Activated CD8-positive, alpha-beta T cell treated with anti-CD3 and anti-CD28 coated beads for 36 hours (primary cell): Measurements from ENCODE around the gene AOPEP. TPM values are rescaled to one million over a fixed set of nuclear protein-coding genes. Genes with fewer than 3 reads are reported as not detected.

Experiments
- ATAC-seq: fragments of 200-7000 bp; cut with Tn5 transposase; one replicate; pipeline ENCODE4 v1.10.0; 2021; ENCODE audit warnings: mild to moderate bottlenecking, moderate library complexity
- CTCF ChIA-PET: fragments of 350-600 bp; sonication (Branson Sonifier 250); formaldehyde crosslinking; loops from one replicate; lab custom pipeline; 2021; ENCODE audit warnings: antibody characterized with exemption; lab: Charles Lee
- POLR2A ChIA-PET: fragments of 350-600 bp; sonication (Branson Sonifier 250); formaldehyde crosslinking; loops from one replicate; lab custom pipeline; 2021; ENCODE audit warnings: antibody characterized with exemption; lab: Charles Lee
- DNase-seq: peaks from one replicate; pipeline ENCODE4 v3.0.0-alpha.2; 2020
- H3K27ac Mint-ChIP-seq: one replicate; pipeline ENCODE4 v1.8.0; 2021; ENCODE audit warnings: mild to moderate bottlenecking, mixed read lengths
- H3K27me3 Mint-ChIP-seq: one replicate; pipeline ENCODE4 v1.8.0; 2021; ENCODE audit warnings: mixed read lengths
- H3K36me3 Mint-ChIP-seq: one replicate; pipeline ENCODE4 v1.8.0; 2021; ENCODE audit warnings: low read depth, mixed read lengths
- H3K4me1 Mint-ChIP-seq: one replicate; pipeline ENCODE4 v1.8.0; 2021; ENCODE audit warnings: low read depth, mixed read lengths
- H3K4me3 Mint-ChIP-seq: one replicate; pipeline ENCODE4 v1.8.0; 2021; ENCODE audit warnings: mild to moderate bottlenecking, moderate library complexity, mixed read lengths
- H3K9me3 Mint-ChIP-seq: one replicate; pipeline ENCODE4 v1.8.0; 2021; ENCODE audit warnings: mixed read lengths
- intact Hi-C: fragments of 100-400 bp; cut with micrococcal nuclease; formaldehyde crosslinking; loops from one replicate; pipeline ENCODE4 v1.10.0; 2022
- total RNA-seq, 2 experiments: library from RNA; stranded (reverse); gene quantifications; one replicate each; pipeline ENCODE4 v1.2.3, GENCODE V29; 2021
- TF ChIP-seq, protein P1 (sequence below): fragments of 200-600 bp; IDR thresholded peaks from one replicate; pipeline ENCODE4 v1.8.0; 2022; ENCODE audit warnings: antibody characterized with exemption, mild to moderate bottlenecking

Gene AOPEP
- total RNA-seq, 2 experiments from 2014 or later = 7.1 to 8.7 TPM

DNA sequence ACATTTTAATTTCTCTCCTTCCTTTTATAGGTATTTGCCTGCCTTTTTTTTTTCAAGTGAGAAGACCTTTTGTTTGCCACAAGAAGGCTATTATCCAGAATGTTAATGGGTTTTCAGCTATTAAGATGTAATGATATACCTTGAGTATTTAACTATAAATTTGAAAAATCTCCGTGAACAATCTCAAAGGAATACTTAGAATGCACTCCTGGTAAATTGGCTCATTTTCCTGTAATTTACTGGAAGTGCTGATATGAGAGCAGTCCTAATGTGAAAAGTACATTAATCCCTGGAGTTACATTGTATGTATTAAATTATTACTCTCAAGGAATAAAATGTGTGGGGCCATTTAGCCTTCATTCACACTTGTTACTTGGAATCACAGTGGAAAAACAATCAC is 32.4 kb downstream of the AOPEP start:
- H3K27me3 Mint-ChIP-seq = no peaks in the 10 kb centered on the region
- intact Hi-C loops = no loop called here
- ChIA-PET POLR2A (no interaction called here), CTCF (interaction anchor here (0.5 kb wide), 1 partner anchor 329 kb away, joined by 3 read pairs; no protein-coding TSS in a partner anchor)
- TF ChIP-seq, protein P1, sequence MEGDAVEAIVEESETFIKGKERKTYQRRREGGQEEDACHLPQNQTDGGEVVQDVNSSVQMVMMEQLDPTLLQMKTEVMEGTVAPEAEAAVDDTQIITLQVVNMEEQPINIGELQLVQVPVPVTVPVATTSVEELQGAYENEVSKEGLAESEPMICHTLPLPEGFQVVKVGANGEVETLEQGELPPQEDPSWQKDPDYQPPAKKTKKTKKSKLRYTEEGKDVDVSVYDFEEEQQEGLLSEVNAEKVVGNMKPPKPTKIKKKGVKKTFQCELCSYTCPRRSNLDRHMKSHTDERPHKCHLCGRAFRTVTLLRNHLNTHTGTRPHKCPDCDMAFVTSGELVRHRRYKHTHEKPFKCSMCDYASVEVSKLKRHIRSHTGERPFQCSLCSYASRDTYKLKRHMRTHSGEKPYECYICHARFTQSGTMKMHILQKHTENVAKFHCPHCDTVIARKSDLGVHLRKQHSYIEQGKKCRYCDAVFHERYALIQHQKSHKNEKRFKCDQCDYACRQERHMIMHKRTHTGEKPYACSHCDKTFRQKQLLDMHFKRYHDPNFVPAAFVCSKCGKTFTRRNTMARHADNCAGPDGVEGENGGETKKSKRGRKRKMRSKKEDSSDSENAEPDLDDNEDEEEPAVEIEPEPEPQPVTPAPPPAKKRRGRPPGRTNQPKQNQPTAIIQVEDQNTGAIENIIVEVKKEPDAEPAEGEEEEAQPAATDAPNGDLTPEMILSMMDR = no peak
- peaks cover 10% of the 10 kb centered on the region for H3K36me3 Mint-ChIP-seq
- peaks cover 12% of the 10 kb centered on the region for H3K4me1 Mint-ChIP-seq
- no peak overlapping the region for H3K4me3 Mint-ChIP-seq
- H3K27ac Mint-ChIP-seq = no peak overlapping the region
- DNase-seq = no peak
- ATAC-seq = no peak
- H3K9me3 Mint-ChIP-seq = no peaks in the 10 kb centered on the region

DNA sequence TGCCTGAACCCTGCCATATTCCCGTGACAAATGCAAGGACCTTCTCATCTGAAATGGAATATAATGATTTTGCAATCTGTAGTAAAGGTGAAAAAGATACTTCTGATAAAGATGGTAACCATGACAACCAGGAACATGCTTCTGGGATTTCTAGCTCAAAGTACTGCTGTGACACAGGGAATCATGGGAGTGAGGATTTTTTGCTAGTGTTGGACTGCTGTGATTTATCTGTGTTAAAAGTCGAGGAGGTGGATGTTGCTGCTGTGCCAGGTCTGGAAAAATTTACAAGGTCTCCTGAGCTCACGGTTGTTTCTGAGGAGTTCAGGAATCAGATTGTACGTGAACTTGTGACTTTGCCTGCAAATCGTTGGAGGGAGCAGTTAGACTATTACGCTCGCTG is 33.5 kb downstream of the AOPEP start:
- ChIA-PET POLR2A (no interaction called here), CTCF (interaction anchor here (0.6 kb wide), 1 partner anchor 429 kb away, joined by 3 read pairs; no protein-coding TSS in a partner anchor)
- intact Hi-C loops = no loop called here
- no peaks in the 10 kb centered on the region for H3K27me3 Mint-ChIP-seq
- H3K36me3 Mint-ChIP-seq = peaks cover 10% of the 10 kb centered on the region
- H3K4me3 Mint-ChIP-seq = no peak overlapping the region
- H3K4me1 Mint-ChIP-seq = peaks cover 12% of the 10 kb centered on the region
- no peak for ATAC-seq
- TF ChIP-seq, protein P1 = no peak
- DNase-seq = no peak
- H3K27ac Mint-ChIP-seq = no peak overlapping the region
- no peaks in the 10 kb centered on the region for H3K9me3 Mint-ChIP-seq

GRCh38 chr9:94760660-94761059 is 34.2 kb downstream of the AOPEP start:
- H3K27me3 Mint-ChIP-seq = no peaks in the 10 kb centered on the region
- H3K9me3 Mint-ChIP-seq = no peaks in the 10 kb centered on the region
- peaks cover 12% of the 10 kb centered on the region for H3K4me1 Mint-ChIP-seq
- H3K4me3 Mint-ChIP-seq = no peak overlapping the region
- H3K36me3 Mint-ChIP-seq = peaks cover 10% of the 10 kb centered on the region
- ChIA-PET POLR2A (no interaction called here), CTCF (interaction anchor here (1.0 kb wide), 1 partner anchor 369 kb away, joined by 3 read pairs; no protein-coding TSS in a partner anchor)
- TF ChIP-seq, protein P1 = no peak
- ATAC-seq = no peak
- intact Hi-C loops = no loop called here
- no peak for DNase-seq
- no peak overlapping the region for H3K27ac Mint-ChIP-seq

DNA sequence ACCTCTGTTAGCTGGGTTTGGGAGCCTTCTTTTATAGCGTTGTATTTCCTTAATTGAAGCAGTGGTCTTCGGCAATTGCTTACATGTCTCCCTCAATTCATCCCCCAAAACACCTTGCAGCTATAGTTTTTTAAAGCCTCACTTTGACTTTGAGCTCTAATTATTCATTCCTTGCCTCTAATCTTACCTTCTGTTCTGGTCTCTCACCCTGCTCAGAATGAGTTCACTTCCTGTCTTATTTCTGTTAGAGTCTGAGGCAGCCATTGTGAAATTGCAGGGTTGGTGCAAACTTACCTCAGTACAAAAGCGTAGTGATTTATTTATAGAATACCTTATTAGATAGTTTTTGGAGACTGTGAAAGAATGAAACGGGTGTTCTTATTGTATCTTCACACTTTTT is 35.0 kb downstream of the AOPEP start:
- no peak overlapping the region for H3K4me3 Mint-ChIP-seq
- no peak overlapping the region for H3K27ac Mint-ChIP-seq
- CTCF ChIA-PET = interaction anchor here (1.0 kb wide), 1 partner anchor 369 kb away, joined by 3 read pairs; no protein-coding TSS in a partner anchor
- intact Hi-C loops = no loop called here
- POLR2A ChIA-PET = no interaction called here
- peaks cover 12% of the 10 kb centered on the region for H3K4me1 Mint-ChIP-seq
- TF ChIP-seq, protein P1 = no peak
- no peaks in the 10 kb centered on the region for H3K9me3 Mint-ChIP-seq
- ATAC-seq = no peak
- H3K27me3 Mint-ChIP-seq = no peaks in the 10 kb centered on the region
- peaks cover 10% of the 10 kb centered on the region for H3K36me3 Mint-ChIP-seq
- no peak for DNase-seq

- CTCF ChIA-PET = interaction anchor here (0.9 to 1.1 kb wide), 2 partner anchors 15 to 94 kb away, joined by 3 read pairs; no protein-coding TSS in a partner anchor
- H3K27ac Mint-ChIP-seq = no peak overlapping the region
- no peak overlapping the region for H3K4me3 Mint-ChIP-seq
- no peaks in the 10 kb centered on the region for H3K27me3 Mint-ChIP-seq
- H3K4me1 Mint-ChIP-seq = peaks cover 1% of the 10 kb centered on the region
- H3K36me3 Mint-ChIP-seq = peaks cover 4% of the 10 kb centered on the region
- POLR2A ChIA-PET = no interaction called here
- no peak for ATAC-seq
- TF ChIP-seq, protein P1 = no peak
- DNase-seq = no peak
- intact Hi-C loops = no loop called here
- no peaks in the 10 kb centered on the region for H3K9me3 Mint-ChIP-seq
Observed at GRCh38 chr9:94767331-94768072, 41.0 kb downstream of the AOPEP start.
